H1 (cell line): ENCODE measurements around the gene HADHB. TPM values are rescaled to one million over a fixed set of nuclear protein-coding genes. Genes with fewer than 3 reads are reported as not detected.

Experiments used
- CTCF ChIA-PET: fragments of 300-600 bp; sonication (Branson Sonifier 250); formaldehyde crosslinking; loops from one replicate; lab custom pipeline; 2021; ENCODE audit not compliant: partially characterized antibody; lab: Charles Lee
- POLR2A ChIA-PET: fragments of 300-600 bp; sonication (Branson Sonifier 250); formaldehyde crosslinking; loops from one replicate; lab custom pipeline; 2021; ENCODE audit warnings: inconsistent platforms; ENCODE audit not compliant: partially characterized antibody; lab: Charles Lee
- DNase-seq, 2 experiments: peaks; one replicate each; pipeline versions ENCODE4 v3.0.0 to v3.0.0-alpha.2; 2010 to 2022; ENCODE audit warnings: low spot score in 2 of 2, low read depth in 1 of 2, mixed read lengths in 1 of 2
- FAIRE-seq: peaks from 2 replicates; lab custom pipeline; 2011; peaks lifted over from hg19 to GRCh38; lab: Jason Lieb, UNC
- H2AFZ ChIP-seq: 2 replicates; pipeline ENCODE4 v1.8.1; 2012; ENCODE audit warnings: low read length, inconsistent platforms
- H2AK5ac ChIP-seq: 2 replicates; pipeline ENCODE4 v1.6.1; 2013; ENCODE audit warnings: low read depth, low read length
- H2BK120ac ChIP-seq: replicated peaks from 2 replicates; pipeline ENCODE3; 2013; ENCODE audit warnings: low read depth, low read length, inconsistent platforms
- H2BK12ac ChIP-seq: 2 replicates; pipeline ENCODE4 v1.6.1; 2013; ENCODE audit warnings: low read depth, low read length
- H2BK15ac ChIP-seq: 2 replicates; pipeline ENCODE4 v1.6.1; 2013; ENCODE audit warnings: low read length
- H2BK20ac ChIP-seq: 2 replicates; pipeline ENCODE4 v1.6.1; 2013; ENCODE audit warnings: low read length
- H2BK5ac ChIP-seq: 2 replicates; pipeline ENCODE4 v1.6.1; 2013; ENCODE audit warnings: low read depth, low read length
- H3K14ac ChIP-seq: 2 replicates; pipeline ENCODE4 v1.6.1; 2013; ENCODE audit warnings: inconsistent platforms; ENCODE audit not compliant: insufficient read length
- H3K18ac ChIP-seq: 2 replicates; pipeline ENCODE4 v1.6.1; 2013; ENCODE audit warnings: low read length; ENCODE audit errors: extremely low read depth
- H3K23ac ChIP-seq: 2 replicates; pipeline ENCODE4 v1.6.1; 2013; ENCODE audit warnings: inconsistent platforms; ENCODE audit not compliant: insufficient read length
- H3K23me2 ChIP-seq: 2 replicates; pipeline ENCODE4 v1.6.1; 2013; ENCODE audit warnings: low read depth, low read length
- H3K27ac ChIP-seq: 2 replicates; pipeline ENCODE4 v1.6.1; 2011; ENCODE audit warnings: low read depth, low read length, inconsistent platforms
- H3K27me3 ChIP-seq, 4 experiments: replicated peaks in 1 of 4; 1 replicate in 1 of 4; 2 replicates in 3 of 4; pipeline versions ENCODE4 v1.6.1 to v1.8.1; 2011 to 2013; ENCODE audit warnings: low read length in 3 of 4, mild to moderate bottlenecking in 3 of 4, inconsistent platforms in 2 of 4, mixed read lengths in 2 of 4, moderate library complexity in 1 of 4; ENCODE audit not compliant: control insufficient read depth in 3 of 4, insufficient read depth in 3 of 4; ENCODE audit errors: extremely low read depth in 1 of 4
- H3K36me3 ChIP-seq, 4 experiments: 2 replicates each; pipeline versions ENCODE4 v1.6.1 to v1.8.1; 2011 to 2013; ENCODE audit warnings: mild to moderate bottlenecking in 4 of 4, low read length in 3 of 4, moderate library complexity in 2 of 4, control low read depth in 1 of 4, inconsistent platforms in 1 of 4; ENCODE audit not compliant: insufficient read depth in 4 of 4, control insufficient read depth in 2 of 4
- H3K4ac ChIP-seq: replicated peaks from 2 replicates; pipeline ENCODE3; 2013; ENCODE audit warnings: low read length, low read depth, mixed read lengths, inconsistent platforms; ENCODE audit not compliant: insufficient read length
- H3K4me1 ChIP-seq, 4 experiments: replicated peaks in 1 of 4; 1 replicate in 1 of 4; 2 replicates in 3 of 4; pipeline versions ENCODE4 v1.6.1 to v1.8.1; 2011 to 2013; ENCODE audit warnings: low read length in 3 of 4, inconsistent platforms in 2 of 4, mixed read lengths in 1 of 4; ENCODE audit not compliant: insufficient read depth in 4 of 4, control insufficient read depth in 3 of 4
- H3K4me2 ChIP-seq, 2 experiments: 2 replicates each; pipeline versions ENCODE4 v1.6.1 to v1.8.1; 2011 to 2013; ENCODE audit warnings: low read depth in 2 of 2, low read length in 2 of 2, control low read depth in 1 of 2, inconsistent platforms in 1 of 2, mild to moderate bottlenecking in 1 of 2; ENCODE audit not compliant: insufficient read depth in 1 of 2
- H3K4me3 ChIP-seq, 4 experiments: fragments of 200-600, 300-600 bp in 1 of 4; sonication (generic), shearing (Covaris generic), sonication (Bioruptor Twin) in 1 of 4; 2 replicates each; pipeline versions ENCODE4 v1.5.1 to v1.8.1; 2011 to 2016; ENCODE audit warnings: low read length in 4 of 4, low read depth in 3 of 4, control low read depth in 2 of 4, inconsistent platforms in 2 of 4, mild to moderate bottlenecking in 2 of 4, mixed read lengths in 1 of 4, moderate library complexity in 1 of 4; ENCODE audit not compliant: insufficient read depth in 2 of 4; ENCODE audit errors: extremely low read depth in 1 of 4
- H3K56ac ChIP-seq: replicated peaks from 2 replicates; pipeline ENCODE3; 2013; ENCODE audit warnings: low read depth, mild to moderate bottlenecking, mixed read lengths, low read length, inconsistent platforms; ENCODE audit not compliant: insufficient read length
- H3K79me1 ChIP-seq: 2 replicates; pipeline ENCODE4 v1.6.1; 2013; ENCODE audit warnings: low read depth, low read length, control low read depth
- H3K79me2 ChIP-seq, 2 experiments: 2 replicates each; pipeline versions ENCODE4 v1.6.1 to v1.8.1; 2012 to 2013; ENCODE audit warnings: low read length in 2 of 2, mild to moderate bottlenecking in 2 of 2, inconsistent platforms in 1 of 2; ENCODE audit not compliant: insufficient read depth in 2 of 2, control insufficient read depth in 1 of 2
- H3K9ac ChIP-seq, 4 experiments: replicated peaks in 1 of 4; 1 replicate in 1 of 4; 2 replicates in 3 of 4; pipeline versions ENCODE4 v1.6.1 to v1.8.1; 2011 to 2013; ENCODE audit warnings: low read depth in 3 of 4, low read length in 3 of 4, control low read depth in 2 of 4, mild to moderate bottlenecking in 2 of 4, moderate library complexity in 2 of 4, inconsistent platforms in 1 of 4; ENCODE audit errors: extremely low read depth in 1 of 4
- H3K9me3 ChIP-seq, 2 experiments: 2 replicates each; pipeline versions ENCODE4 v1.6.1 to v1.8.1; 2012 to 2013; ENCODE audit warnings: mild to moderate bottlenecking in 2 of 2, moderate library complexity in 2 of 2, control low read depth in 1 of 2, inconsistent platforms in 1 of 2, low read depth in 1 of 2, low read length in 1 of 2, mixed read lengths in 1 of 2; ENCODE audit not compliant: insufficient read depth in 2 of 2
- H4K20me1 ChIP-seq, 2 experiments: replicated peaks in 1 of 2; 2 replicates each; pipeline versions ENCODE3 to v1.8.1; 2011 to 2013; ENCODE audit warnings: inconsistent platforms in 2 of 2, low read length in 2 of 2, mild to moderate bottlenecking in 1 of 2; ENCODE audit not compliant: insufficient read depth in 2 of 2, control insufficient read depth in 1 of 2
- H4K5ac ChIP-seq: 2 replicates; pipeline ENCODE4 v1.6.1; 2013; ENCODE audit warnings: low read length, low read depth, mixed read lengths, inconsistent platforms; ENCODE audit not compliant: insufficient read length
- H4K8ac ChIP-seq: 2 replicates; pipeline ENCODE4 v1.8.0; 2013; ENCODE audit warnings: mild to moderate bottlenecking, moderate library complexity, low read length, inconsistent platforms; ENCODE audit not compliant: insufficient read depth; ENCODE audit errors: extremely low read depth
- H4K91ac ChIP-seq: replicated peaks from 2 replicates; pipeline ENCODE3; 2013; ENCODE audit warnings: low read length, mixed read lengths, inconsistent platforms; ENCODE audit not compliant: insufficient read length
- WGBS, 2 experiments: shearing (Covaris generic) in 1 of 2; methylation state at CpG; one replicate each; pipeline versions ENCODE4 v1.1.6 to v1.1.7; 2013 to 2015; ENCODE audit warnings: low lambda C conversion rate in 2 of 2, mixed read lengths in 2 of 2, inconsistent platforms in 1 of 2, low coverage in 1 of 2, missing lambda C conversion rate in 1 of 2; ENCODE audit not compliant: insufficient replicate concordance in 2 of 2, insufficient coverage in 1 of 2, insufficient read length in 1 of 2; ENCODE audit errors: extremely low coverage in 1 of 2, missing lambda C conversion rate in 1 of 2; 5-methylcytosine and 5-hydroxymethylcytosine counted together
- polyA plus RNA-seq, 7 experiments: library from polyadenylated mRNA; depleted of rRNA in 3 of 7; stranded (reverse) in 5 of 7; unstranded in 2 of 7; fragments of >200 nt in 5 of 7; fragments of 200-250 nt in 2 of 7; gene quantifications; 1 replicate in 5 of 7; 2 replicates in 1 of 7; 4 replicates in 1 of 7; pipeline versions ENCODE4 v1.2.1 to v1.2.3, GENCODE V29; 2011 to 2013; ENCODE audit warnings: missing spikeins in 2 of 7, mixed read lengths in 2 of 7
- total RNA-seq: library from RNA; stranded (reverse); fragmentation: NEBNext Ultra II Directional; extraction: Animal tissue kit (Norgen Biotek cat#: 25700); gene quantifications from 2 replicates; pipeline ENCODE4 v1.2.1, GENCODE V29; 2021

HADHB gene
- total and polyA plus RNA-seq, 2 of the 8 experiments (the other 6 are each of a cell fraction or from before 2014, with no cell fraction given) = 47.7 to 52.3 TPM

DNA sequence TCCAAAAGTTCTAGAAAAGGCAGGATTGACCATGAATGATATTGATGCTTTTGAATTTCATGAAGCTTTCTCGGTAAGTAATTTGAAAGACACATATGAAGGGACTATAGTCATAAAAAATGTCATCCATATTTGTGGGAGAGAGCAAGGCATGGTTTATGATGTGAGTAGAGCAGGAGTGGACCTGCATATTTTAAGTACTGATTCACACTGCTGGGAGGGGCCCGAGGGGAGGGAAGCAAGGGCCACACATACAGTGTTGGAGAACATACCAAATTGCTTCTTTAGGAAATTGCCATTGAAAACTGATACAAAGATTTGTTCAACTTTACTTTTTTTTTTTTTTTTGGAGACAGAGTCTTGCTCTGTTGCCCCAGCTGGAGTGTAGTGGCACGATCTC, 39.4 kb downstream of the HADHB start:
- Histone ChIP-seq H3K27me3 (no peaks in the 10 kb centered on the region), H3K27ac (no peak overlapping the region), H2AK5ac (no peak overlapping the region), H4K5ac (no peak overlapping the region), H3K23ac (no peak overlapping the region), H2BK15ac (no peak overlapping the region), H4K8ac (no peak overlapping the region), H4K20me1 (no peaks in the 10 kb centered on the region), H3K79me2 (no peaks in the 10 kb centered on the region), H3K4me1 (no peaks in the 10 kb centered on the region), H3K4me2 (no peak overlapping the region), H3K4ac (no peak overlapping the region), H2BK20ac (no peak overlapping the region), H3K9ac (no peak overlapping the region), H2BK120ac (no peak overlapping the region), H4K91ac (no peak overlapping the region), H3K14ac (no peak overlapping the region), H3K79me1 (no peaks in the 10 kb centered on the region; the same call in 1 of the 2 replicates), H3K18ac (no peak overlapping the region), H2BK12ac (no peak overlapping the region), H3K36me3 (peaks cover under 1 to 50% (median 21%) of the 10 kb centered on the region in 4 experiments; a peak in 7 of 8 replicates), H2AFZ (no peak overlapping the region), H2BK5ac (no peak overlapping the region), H3K23me2 (no peaks in the 10 kb centered on the region), H3K56ac (no peak overlapping the region), H3K9me3 (no peaks in the 10 kb centered on the region), H3K4me3 (no peak overlapping the region)
- ChIA-PET CTCF (interaction anchor here (0.6 to 1.1 kb wide), 3 partner anchors 47 to 1846 kb away, joined by 3 read pairs; no protein-coding TSS in a partner anchor), POLR2A (interaction anchor here (0.6 to 1.4 kb wide), 3 partner anchors 14 to 523 kb away, joined by 3 read pairs; no protein-coding TSS in a partner anchor)
- 88% methylated on average over 2 of the region's 3 CpGs; no CpG with 5 or more reads in 1 of the 2 experiments for whole genome bisulfite sequencing, 2 experiments
- DNase-seq = no peak
- no peak for FAIRE-seq
